Ishikawa (cell line): Measurements from ENCODE around the gene GMPR.

ENCODE experiments used
- CEBPB ChIP-seq: IDR thresholded peaks from 2 replicates; pipeline ENCODE4 v1.6.1; 2012
- CREB1 ChIP-seq: IDR thresholded peaks from 2 replicates; pipeline ENCODE4 v1.6.1; 2012; ENCODE audit warnings: low read depth
- EGR1 ChIP-seq: IDR thresholded peaks from 2 replicates; pipeline ENCODE4 v1.6.1; 2012
- EP300 ChIP-seq: IDR thresholded peaks from 2 replicates; pipeline ENCODE4 v1.6.1; 2012; ENCODE audit warnings: borderline replicate concordance
- MAX ChIP-seq: IDR thresholded peaks from 2 replicates; pipeline ENCODE4 v1.6.1; 2012
- NFIC ChIP-seq: IDR thresholded peaks from 2 replicates; pipeline ENCODE4 v1.6.1; 2012
- RAD21 ChIP-seq: IDR thresholded peaks from 2 replicates; pipeline ENCODE4 v1.6.1; 2012; ENCODE audit warnings: low read depth
- REST ChIP-seq: IDR thresholded peaks from 2 replicates; pipeline ENCODE4 v1.6.1; 2012; ENCODE audit warnings: low read depth, mild to moderate bottlenecking
- TAF1 ChIP-seq: IDR thresholded peaks from 2 replicates; pipeline ENCODE4 v1.6.1; 2012; ENCODE audit warnings: low read depth, mild to moderate bottlenecking
- TCF12 ChIP-seq: IDR thresholded peaks from 2 replicates; pipeline ENCODE4 v1.6.1; 2012; ENCODE audit warnings: low read depth
- YY1 ChIP-seq: IDR thresholded peaks from 2 replicates; pipeline ENCODE4 v1.6.1; 2012; ENCODE audit warnings: low read depth
- ZBTB7A ChIP-seq: IDR thresholded peaks from 2 replicates; pipeline ENCODE4 v1.6.1; 2012; ENCODE audit warnings: low read depth

- TF ChIP-seq YY1 (no peak), REST (no peak), MAX (no peak), RAD21 (no peak), EP300 (no peak), NFIC (no peak), CEBPB (no peak), TAF1 (no peak), CREB1 (no peak), EGR1 (no peak), ZBTB7A (no peak), TCF12 (no peak)
These were observed 88.8 kb downstream of the GMPR start for GRCh38 chr6:16326971-16327776.
